ENCODE measurements around the gene FLOT2.

- no peak for TF ChIP-seq CTCF (IDR thresholded peaks at IDR 0.05)
- no peak for TF ChIP-seq EZH2 (IDR thresholded peaks at IDR 0.05)
These were observed 48.7 kb upstream of the FLOT2 start for GRCh38 chr17:28946239-28946638.

Measured in neural progenitor cell (in vitro differentiated cells).